Right ventricle myocardium inferior (tissue), 1 donor: ENCODE measurements around the gene PCBP4. TPM values are rescaled to one million over a fixed set of nuclear protein-coding genes. Genes with fewer than 3 reads are reported as not detected.

Experiments
- total RNA-seq: library from RNA; stranded (reverse); fragmentation: NEBNext Ultra II Directional; extraction: Animal tissue kit (Norgen Biotek cat#: 25700); gene quantifications from one replicate; pipeline ENCODE4 v1.2.1, GENCODE V29; 2021
- donor health status: DM: no; HTN: yes; CAD: no; lungs with severe emphysema.

The PCBP4 gene
- total RNA-seq, 1 donor from 2014 or later = 79.8 TPM

Other genes with a start within 250 kb of the PCBP4 start
- gene IQCF6, start 188.2 kb downstream of the PCBP4 start, total RNA-seq = not detected
- gene IQCF2, start 105.8 kb downstream of the PCBP4 start, total RNA-seq = not detected
- not detected for gene IQCF5, start 91.9 kb downstream of the PCBP4 start, total RNA-seq
- gene IQCF1, start 64.1 kb downstream of the PCBP4 start, total RNA-seq = not detected
- gene RRP9, start 25.6 kb downstream of the PCBP4 start, total RNA-seq = 7.7 TPM
- gene PARP3, start 25.1 kb downstream of the PCBP4 start, total RNA-seq = 17.6 TPM
- gene GPR62, start 12.1 kb downstream of the PCBP4 start, total RNA-seq = 0.22 TPM
- 13.8 TPM for gene ABHD14B, start 6.6 kb upstream of the PCBP4 start, total RNA-seq
- gene ABHD14A, start 7.6 kb upstream of the PCBP4 start, total RNA-seq = 31.5 TPM
- 32.3 TPM for gene ACY1, start 16.1 kb upstream of the PCBP4 start, total RNA-seq
- gene RPL29, start 28.4 kb upstream of the PCBP4 start, total RNA-seq = 677 TPM
- gene DUSP7, start 89.1 kb upstream of the PCBP4 start, total RNA-seq = 25.0 TPM
- gene POC1A, start 187.0 kb upstream of the PCBP4 start, total RNA-seq = 1.7 TPM
- 186 TPM for gene ALAS1, start 230.7 kb upstream of the PCBP4 start, total RNA-seq